Ectodermal cell (in vitro differentiated cells): ENCODE data around the gene RMI1.
"Not testable (repeated sequence)": the region's sequence is repeated elsewhere in the genome, so short reads cannot be mapped to it uniquely, and the experiment has no call there.

Source experiments
- H3K27ac ChIP-seq: 2 replicates; pipeline ENCODE4 v1.7.0; 2013; ENCODE audit warnings: mild to moderate bottlenecking, low read depth, low read length; ENCODE audit not compliant: insufficient read depth, poor library complexity, severe bottlenecking
- H3K27me3 ChIP-seq: 2 replicates; pipeline ENCODE4 v1.7.0; 2013; ENCODE audit warnings: mild to moderate bottlenecking, low read length; ENCODE audit not compliant: insufficient read depth, control insufficient read depth, poor library complexity, severe bottlenecking
- H3K36me3 ChIP-seq: one replicate; pipeline ENCODE4 v1.7.0; 2013; ENCODE audit warnings: low read length; ENCODE audit not compliant: control insufficient read depth, insufficient read depth
- H3K4me1 ChIP-seq: one replicate; pipeline ENCODE4 v1.7.0; 2013; ENCODE audit warnings: low read length; ENCODE audit not compliant: control insufficient read depth, insufficient read depth
- H3K4me3 ChIP-seq: 2 replicates; pipeline ENCODE4 v1.7.0; 2013; ENCODE audit warnings: low read depth, low read length, control low read depth; ENCODE audit not compliant: insufficient read depth
- H3K9me3 ChIP-seq: 2 replicates; pipeline ENCODE4 v1.7.0; 2013; ENCODE audit warnings: mild to moderate bottlenecking, low read length, moderate library complexity; ENCODE audit not compliant: control insufficient read depth
- WGBS, 2 experiments: methylation state at CpG; one replicate each; pipeline ENCODE4 v1.1.7; 2013; ENCODE audit warnings: missing lambda C conversion rate in 2 of 2; 5-methylcytosine and 5-hydroxymethylcytosine counted together

Gene RMI1

DNA sequence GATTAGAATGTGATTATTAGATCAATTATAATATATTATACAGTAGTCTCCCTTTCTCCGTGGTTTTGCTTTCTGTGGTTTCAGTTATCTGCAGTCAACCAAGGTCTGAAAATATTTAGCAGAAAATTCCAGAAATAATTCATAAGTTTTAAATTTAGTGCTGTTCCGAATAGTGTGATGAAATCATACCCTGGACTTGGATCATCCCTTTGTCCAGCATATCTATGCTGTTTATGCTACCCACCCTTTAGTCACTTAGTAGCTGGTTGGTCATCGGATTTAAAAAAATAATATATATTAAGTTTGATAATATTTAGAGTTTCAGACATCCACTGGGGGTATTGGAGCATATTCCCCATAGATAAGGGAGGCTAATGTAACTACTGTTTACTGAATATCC lies 19.6 kb downstream of the RMI1 start:
- WGBS, 2 experiments: 92 to 100% methylated on average over 1 to 3 of the region's 3 CpGs

DNA sequence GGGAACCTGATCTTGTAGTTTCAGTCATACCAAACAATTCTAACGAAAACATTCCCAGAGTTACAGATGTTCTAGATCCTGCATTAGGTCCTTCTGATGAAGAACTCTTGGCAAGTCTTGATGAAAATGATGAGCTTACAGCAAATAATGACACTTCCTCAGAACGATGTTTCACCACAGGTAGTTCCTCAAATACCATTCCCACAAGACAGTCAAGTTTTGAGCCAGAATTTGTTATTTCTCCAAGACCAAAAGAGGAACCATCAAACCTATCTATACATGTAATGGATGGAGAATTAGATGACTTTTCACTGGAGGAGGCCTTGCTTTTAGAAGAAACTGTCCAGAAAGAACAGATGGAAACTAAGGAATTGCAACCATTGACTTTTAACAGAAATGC lies 21.0 kb downstream of the RMI1 start:
- Histone ChIP-seq H3K27ac (no peak overlapping the region), H3K9me3 (no peaks in the 10 kb centered on the region), H3K27me3 (no peaks in the 10 kb centered on the region), H3K4me3 (no peak overlapping the region), H3K4me1 (no peaks in the 10 kb centered on the region), H3K36me3 (peaks cover 21% of the 10 kb centered on the region)
- WGBS, 2 experiments: 84 to 97% methylated on average over 2 of the region's 2 CpGs

More for the DNA sequence above, 19.6 kb downstream of the RMI1 start:
- H3K4me3 ChIP-seq: no peak overlapping the region
- no peak overlapping the region for H3K27ac ChIP-seq
- H3K9me3 ChIP-seq: no peaks in the 10 kb centered on the region
- peaks cover 21% of the 10 kb centered on the region for H3K36me3 ChIP-seq
- H3K27me3 ChIP-seq: no peaks in the 10 kb centered on the region
- no peaks in the 10 kb centered on the region for H3K4me1 ChIP-seq

DNA sequence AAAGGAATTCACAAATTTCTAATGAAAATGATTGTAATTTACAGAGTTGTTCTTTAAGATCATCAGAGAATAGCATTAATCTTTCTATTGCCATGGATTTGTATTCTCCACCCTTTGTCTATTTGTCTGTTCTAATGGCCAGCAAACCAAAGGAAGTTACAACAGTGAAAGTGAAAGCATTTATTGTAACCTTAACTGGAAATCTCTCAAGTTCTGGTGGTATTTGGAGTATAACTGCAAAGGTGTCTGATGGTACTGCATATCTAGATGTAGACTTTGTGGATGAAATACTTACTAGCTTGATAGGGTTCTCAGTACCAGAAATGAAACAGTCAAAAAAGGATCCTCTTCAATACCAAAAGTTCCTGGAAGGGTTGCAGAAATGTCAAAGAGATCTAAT lies 21.7 kb downstream of the RMI1 start:
- no peak overlapping the region for H3K4me3 ChIP-seq

DNA sequence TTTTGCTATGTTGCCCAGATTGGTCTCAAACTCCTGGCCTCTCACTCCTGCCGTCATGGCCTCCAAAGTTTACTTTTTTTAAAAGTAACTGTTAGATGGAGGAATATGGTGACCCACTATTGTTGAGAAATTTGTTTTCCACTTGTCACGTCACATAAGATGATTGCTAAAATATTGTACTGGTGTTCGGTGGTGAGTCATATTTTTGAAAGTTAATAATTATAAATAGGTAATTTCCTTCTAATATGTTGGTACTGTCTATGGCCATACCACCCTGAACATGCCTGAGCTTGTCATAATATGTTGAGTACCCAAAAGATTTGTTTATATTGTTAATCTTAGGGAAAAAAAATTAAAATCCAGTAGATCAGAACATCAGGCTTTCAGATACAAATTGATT lies 22.6 kb downstream of the RMI1 start:
- Histone ChIP-seq H3K27me3 (no peaks in the 10 kb centered on the region), H3K27ac (no peak overlapping the region), H3K4me3 (no peak overlapping the region), H3K9me3 (no peaks in the 10 kb centered on the region), H3K4me1 (no peaks in the 10 kb centered on the region), H3K36me3 (peaks cover 21% of the 10 kb centered on the region)
- WGBS, 2 experiments: 97 to 100% methylated on average over 2 to 3 of the region's 3 CpGs

More for the DNA sequence above, 21.7 kb downstream of the RMI1 start:
- Histone ChIP-seq H3K4me1 (no peaks in the 10 kb centered on the region), H3K27me3 (no peaks in the 10 kb centered on the region), H3K27ac (no peak overlapping the region), H3K9me3 (no peaks in the 10 kb centered on the region), H3K36me3 (peaks cover 21% of the 10 kb centered on the region)

DNA sequence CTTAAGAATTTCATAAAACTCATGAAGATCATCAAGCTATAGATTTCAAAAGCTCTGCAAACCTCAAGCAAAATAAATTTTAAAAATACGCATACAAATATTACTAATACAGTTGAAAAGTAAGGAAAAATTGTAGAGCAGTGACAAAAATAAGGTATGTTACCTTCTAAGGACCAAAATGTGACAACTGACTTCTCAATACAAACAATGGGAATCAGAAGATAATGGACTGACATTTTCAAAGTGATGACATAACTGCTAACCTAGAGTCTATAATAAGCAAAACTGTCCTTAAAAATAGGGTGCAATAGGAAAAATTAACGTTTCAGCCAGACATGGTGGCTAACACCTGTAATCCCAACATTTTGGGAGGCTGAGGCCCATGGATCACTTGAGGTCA lies 27.1 kb downstream of the RMI1 start:
- H3K9me3 ChIP-seq: no peaks in the 10 kb centered on the region
- H3K36me3 ChIP-seq: peaks cover 2% of the 10 kb centered on the region
- no peaks in the 10 kb centered on the region for H3K4me1 ChIP-seq
- no peaks in the 10 kb centered on the region for H3K27me3 ChIP-seq
- WGBS, 2 experiments: 87 to 90% methylated on average over 1 of the region's 2 CpGs
- H3K27ac ChIP-seq: no peak overlapping the region
- no peak overlapping the region for H3K4me3 ChIP-seq

DNA sequence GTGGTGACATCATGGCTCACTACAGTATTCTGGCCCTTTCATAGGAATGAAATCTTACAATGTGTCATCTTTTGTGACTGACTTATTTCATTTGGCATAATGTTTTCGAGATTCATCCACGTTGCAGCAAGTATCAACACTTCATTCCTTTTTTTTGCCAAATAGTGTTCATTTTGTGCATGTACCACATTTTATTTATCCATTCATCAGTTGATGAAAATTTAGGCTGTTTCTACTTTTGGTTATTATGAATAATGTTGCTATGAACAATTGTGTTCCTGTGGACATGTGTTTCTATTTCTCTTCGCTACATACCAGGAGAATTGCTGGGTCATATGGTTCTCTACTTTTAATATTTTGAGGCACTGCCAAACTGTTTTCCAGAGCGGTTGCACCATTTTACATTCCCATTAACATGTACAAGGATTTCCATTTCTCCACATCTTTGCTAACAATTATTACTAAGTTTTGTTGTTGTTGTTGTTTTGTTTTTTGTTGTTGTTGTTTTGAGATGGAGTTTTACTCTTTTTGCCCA lies 43.5 kb downstream of the RMI1 start:
- Histone ChIP-seq H3K9me3 (no peaks in the 10 kb centered on the region), H3K27me3 (no peaks in the 10 kb centered on the region), H3K27ac (no peak overlapping the region), H3K4me1 (no peaks in the 10 kb centered on the region), H3K36me3 (no peaks in the 10 kb centered on the region), H3K4me3 (no peak overlapping the region)
- 81 to 95% methylated on average over 4 of the region's 4 CpGs for WGBS, 2 experiments

DNA sequence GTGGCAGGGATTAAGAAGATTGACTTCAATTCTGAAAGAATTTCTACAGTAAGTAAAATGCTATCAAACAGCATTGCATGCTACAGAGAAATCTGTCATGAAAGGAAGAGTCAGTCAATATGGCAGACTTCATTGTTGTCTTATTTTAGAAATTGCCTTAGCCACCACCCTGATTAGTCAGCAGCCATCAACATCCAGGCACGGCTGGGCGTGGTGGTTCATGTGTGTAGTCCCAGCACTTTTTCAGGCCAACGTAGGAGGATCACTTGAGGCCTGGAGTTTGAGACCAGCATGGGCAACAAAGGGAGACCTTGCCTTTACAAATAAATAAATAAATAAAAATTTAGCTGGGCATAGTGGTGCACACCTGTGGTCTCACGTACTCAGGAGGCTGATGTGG lies 46.6 kb downstream of the RMI1 start:
- H3K4me3 ChIP-seq: no peak overlapping the region
- H3K9me3 ChIP-seq: no peaks in the 10 kb centered on the region
- H3K36me3 ChIP-seq: no peaks in the 10 kb centered on the region
- no peak overlapping the region for H3K27ac ChIP-seq
- H3K4me1 ChIP-seq: no peaks in the 10 kb centered on the region
- H3K27me3 ChIP-seq: no peaks in the 10 kb centered on the region
- 94 to 95% methylated on average over 4 of the region's 4 CpGs for WGBS, 2 experiments

DNA sequence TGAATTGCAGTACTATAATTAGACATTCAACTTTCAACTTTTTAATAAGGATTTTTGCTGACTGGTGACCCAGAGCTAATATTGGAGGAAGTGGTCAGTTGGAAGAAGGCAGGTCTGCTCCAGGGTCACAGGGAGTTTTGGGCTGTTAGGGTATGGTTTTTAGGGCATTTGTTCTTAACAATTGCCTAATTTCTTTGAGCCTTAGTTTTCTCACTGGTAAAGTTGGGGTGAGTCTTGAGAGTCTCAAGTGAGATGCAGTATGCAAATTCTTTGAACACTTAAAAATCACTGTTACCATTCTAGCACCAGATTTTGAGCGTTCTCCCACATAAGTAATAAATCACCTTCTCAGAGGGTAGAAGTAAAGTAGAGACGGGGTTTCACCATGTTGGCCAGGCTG lies 50.9 kb downstream of the RMI1 start:
- no peaks in the 10 kb centered on the region for H3K4me1 ChIP-seq
- H3K27me3 ChIP-seq: no peaks in the 10 kb centered on the region
- WGBS, 2 experiments: 90 to 96% methylated on average over 2 of the region's 2 CpGs
- no peak overlapping the region for H3K4me3 ChIP-seq
- H3K9me3 ChIP-seq: no peaks in the 10 kb centered on the region
- H3K27ac ChIP-seq: no peak overlapping the region
- H3K36me3 ChIP-seq: no peaks in the 10 kb centered on the region

DNA sequence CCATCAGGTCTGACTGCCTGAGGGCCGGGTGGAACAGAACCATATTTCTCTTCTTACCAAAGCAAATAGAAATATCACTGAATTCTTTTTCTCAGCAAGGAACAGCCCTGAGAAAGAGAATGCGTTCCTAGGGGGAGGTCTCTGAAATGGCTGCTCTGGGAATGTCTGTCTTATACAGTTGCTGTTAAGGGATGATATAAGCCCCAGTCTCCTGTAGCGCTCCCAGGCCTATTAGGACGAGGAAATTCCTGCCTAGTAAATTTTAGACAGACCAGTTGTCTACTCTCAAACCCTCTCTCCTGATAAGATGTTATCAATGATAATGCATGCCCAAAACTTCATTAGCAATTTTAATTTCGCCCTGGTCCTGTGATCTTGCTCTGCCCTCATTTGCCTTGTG lies 61.3 kb downstream of the RMI1 start:
- 76% methylated on average over 5 of the region's 5 CpGs for WGBS, 2 experiments
- H3K4me3 ChIP-seq: not testable (repeated sequence)

DNA sequence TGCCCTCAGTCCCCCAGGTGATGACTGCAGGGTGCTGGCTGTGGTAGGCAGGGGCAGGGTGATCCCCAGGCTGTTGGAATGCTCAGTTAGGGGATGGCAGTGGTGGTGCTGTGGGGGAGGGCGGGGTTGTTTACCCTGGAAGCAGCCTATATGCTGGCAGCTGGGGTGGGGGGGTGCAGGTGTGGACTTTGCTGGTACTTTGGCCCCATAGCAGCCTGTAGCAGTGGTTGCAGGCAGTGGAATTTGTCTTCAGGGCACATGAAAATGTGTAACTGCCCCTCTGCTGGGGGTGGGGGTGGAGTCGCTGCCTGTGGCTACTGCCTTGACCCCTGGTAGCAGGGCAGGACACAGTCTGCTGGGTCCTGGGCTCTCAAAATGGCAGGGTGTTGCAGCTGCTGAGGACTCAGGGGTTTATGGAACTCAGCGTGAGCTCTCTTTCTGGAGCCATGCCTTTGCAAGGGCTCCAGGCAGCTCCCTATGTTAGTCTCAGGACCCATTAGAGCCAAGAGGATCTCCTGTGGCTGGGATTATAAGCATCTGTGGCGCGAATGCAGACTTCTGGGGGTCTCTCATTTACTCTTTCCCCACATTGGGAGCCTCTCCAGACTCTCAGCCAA lies 65.0 kb downstream of the RMI1 start:
- Histone ChIP-seq H3K4me3 (no peak overlapping the region), H3K27ac (no peak overlapping the region), H3K9me3 (peaks cover 3% of the 10 kb centered on the region), H3K4me1 (no peaks in the 10 kb centered on the region), H3K36me3 (no peaks in the 10 kb centered on the region), H3K27me3 (no peaks in the 10 kb centered on the region)
- 90 to 91% methylated on average over 5 of the region's 5 CpGs for WGBS, 2 experiments

More for the DNA sequence above, 61.3 kb downstream of the RMI1 start:
- H3K27ac ChIP-seq, H3K9me3 ChIP-seq, H3K36me3 ChIP-seq, H3K27me3 ChIP-seq, H3K4me1 ChIP-seq: not testable (repeated sequence)
